DOHH2 (cell line): ENCODE data around the gene NMUR1.

Source experiments
- H3F3A ChIP-seq: fragments of 200-600 bp; sonication (generic), shearing (Covaris generic); 2 replicates; pipeline ENCODE4 v1.6.0; 2016; ENCODE audit warnings: antibody characterized with exemption, mild to moderate bottlenecking; ENCODE audit not compliant: control insufficient read depth, insufficient read depth
- H3K27ac ChIP-seq: fragments of 200-600 bp; sonication (generic); 2 replicates; pipeline ENCODE4 v1.5.1; 2014; ENCODE audit warnings: low read depth, mild to moderate bottlenecking, low read length, moderate library complexity
- H3K27me3 ChIP-seq: fragments of 200-600 bp; sonication (generic); 2 replicates; pipeline ENCODE4 v1.6.1; 2014; ENCODE audit warnings: mild to moderate bottlenecking, low read length, mixed read lengths; ENCODE audit not compliant: control insufficient read depth
- H3K36me3 ChIP-seq: fragments of 200-600 bp; sonication (generic); 2 replicates; pipeline ENCODE4 v1.6.1; 2014; ENCODE audit warnings: mild to moderate bottlenecking, low read length, moderate library complexity, mixed read lengths; ENCODE audit not compliant: control insufficient read depth
- H3K4me1 ChIP-seq: fragments of 200-600 bp; sonication (generic); 2 replicates; pipeline ENCODE4 v1.6.1; 2014; ENCODE audit warnings: mild to moderate bottlenecking, low read length, mixed read lengths; ENCODE audit not compliant: control insufficient read depth
- H3K4me2 ChIP-seq: fragments of 200-600 bp; sonication (generic); 2 replicates; pipeline ENCODE4 v1.6.0; 2014; ENCODE audit warnings: mild to moderate bottlenecking, low read length, moderate library complexity
- H3K4me3 ChIP-seq: fragments of 200-600 bp; sonication (generic); 2 replicates; pipeline ENCODE4 v1.5.1; 2014; ENCODE audit warnings: mild to moderate bottlenecking, low read length, mixed read lengths
- H3K79me2 ChIP-seq: fragments of 200-600 bp; sonication (generic); 2 replicates; pipeline ENCODE4 v1.6.1; 2014; ENCODE audit warnings: mild to moderate bottlenecking, low read length, mixed read lengths; ENCODE audit not compliant: control insufficient read depth
- H3K9me2 ChIP-seq: fragments of 200-600 bp; sonication (generic); replicated peaks from 2 replicates; pipeline ENCODE4 v1.6.1; 2014; ENCODE audit warnings: mild to moderate bottlenecking, low read length, mixed read lengths; ENCODE audit not compliant: control insufficient read depth
- H3K9me3 ChIP-seq: fragments of 200-600 bp; sonication (generic); 2 replicates; pipeline ENCODE4 v1.6.1; 2014; ENCODE audit warnings: antibody characterized with exemption, low read length, mixed read lengths; ENCODE audit not compliant: control insufficient read depth, insufficient read depth
- H4K20me1 ChIP-seq: fragments of 200-600 bp; sonication (generic); 2 replicates; pipeline ENCODE4 v1.6.0; 2014; ENCODE audit warnings: low read depth, mild to moderate bottlenecking, antibody characterized with exemption, low read length, moderate library complexity; ENCODE audit not compliant: control insufficient read depth, insufficient read depth
- EZH2phosphoT487 ChIP-seq: fragments of 200-600 bp; sonication (generic); IDR thresholded peaks from 2 replicates; pipeline ENCODE4 v1.6.1; 2017; ENCODE audit warnings: borderline replicate concordance, mild to moderate bottlenecking, antibody characterized with exemption, low read length, moderate library complexity, mixed read lengths
- TF ChIP-seq, protein P1 (sequence below): fragments of 200-600 bp; sonication (generic); IDR thresholded peaks from one replicate; pipeline ENCODE4 v1.5.1; 2014; ENCODE audit warnings: antibody characterized with exemption, mild to moderate bottlenecking, low read depth, low read length; ENCODE audit not compliant: poor library complexity, severe bottlenecking

NMUR1 gene

DNA sequence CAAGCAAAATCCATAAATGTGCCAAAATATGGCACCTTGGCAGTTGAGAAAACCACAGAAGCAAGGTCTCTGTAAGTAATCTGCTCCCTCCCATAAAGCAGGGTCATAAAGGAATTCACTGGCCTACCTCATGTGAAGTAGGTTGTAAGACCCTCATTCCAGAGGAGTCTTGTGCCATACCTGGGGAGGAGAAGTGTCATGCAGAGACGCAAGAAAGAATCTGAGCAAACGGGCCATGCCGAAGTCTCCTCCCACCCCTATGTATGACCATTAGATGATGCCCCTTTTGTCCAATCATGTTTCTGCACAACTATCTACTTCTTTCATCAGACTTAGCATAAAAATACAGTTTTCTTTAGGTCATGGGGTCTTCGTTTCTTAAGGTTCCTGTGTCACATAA is 14.6 kb downstream of the NMUR1 start:
- Histone ChIP-seq H3K9me2 (no peaks in the 10 kb centered on the region), H3K79me2 (peaks cover 13% of the 10 kb centered on the region), H4K20me1 (no peaks in the 10 kb centered on the region), H3K36me3 (peaks cover 10% of the 10 kb centered on the region), H3K4me1 (peaks cover 22% of the 10 kb centered on the region), H3K4me2 (no peak overlapping the region), H3K27ac (no peak overlapping the region), H3K27me3 (peaks cover 7% of the 10 kb centered on the region), H3K4me3 (no peak overlapping the region), H3F3A (peaks cover 23% of the 10 kb centered on the region), H3K9me3 (no peaks in the 10 kb centered on the region)
- TF ChIP-seq EZH2phosphoT487: no peak
- TF ChIP-seq, protein P1, sequence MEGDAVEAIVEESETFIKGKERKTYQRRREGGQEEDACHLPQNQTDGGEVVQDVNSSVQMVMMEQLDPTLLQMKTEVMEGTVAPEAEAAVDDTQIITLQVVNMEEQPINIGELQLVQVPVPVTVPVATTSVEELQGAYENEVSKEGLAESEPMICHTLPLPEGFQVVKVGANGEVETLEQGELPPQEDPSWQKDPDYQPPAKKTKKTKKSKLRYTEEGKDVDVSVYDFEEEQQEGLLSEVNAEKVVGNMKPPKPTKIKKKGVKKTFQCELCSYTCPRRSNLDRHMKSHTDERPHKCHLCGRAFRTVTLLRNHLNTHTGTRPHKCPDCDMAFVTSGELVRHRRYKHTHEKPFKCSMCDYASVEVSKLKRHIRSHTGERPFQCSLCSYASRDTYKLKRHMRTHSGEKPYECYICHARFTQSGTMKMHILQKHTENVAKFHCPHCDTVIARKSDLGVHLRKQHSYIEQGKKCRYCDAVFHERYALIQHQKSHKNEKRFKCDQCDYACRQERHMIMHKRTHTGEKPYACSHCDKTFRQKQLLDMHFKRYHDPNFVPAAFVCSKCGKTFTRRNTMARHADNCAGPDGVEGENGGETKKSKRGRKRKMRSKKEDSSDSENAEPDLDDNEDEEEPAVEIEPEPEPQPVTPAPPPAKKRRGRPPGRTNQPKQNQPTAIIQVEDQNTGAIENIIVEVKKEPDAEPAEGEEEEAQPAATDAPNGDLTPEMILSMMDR: no peak

DNA sequence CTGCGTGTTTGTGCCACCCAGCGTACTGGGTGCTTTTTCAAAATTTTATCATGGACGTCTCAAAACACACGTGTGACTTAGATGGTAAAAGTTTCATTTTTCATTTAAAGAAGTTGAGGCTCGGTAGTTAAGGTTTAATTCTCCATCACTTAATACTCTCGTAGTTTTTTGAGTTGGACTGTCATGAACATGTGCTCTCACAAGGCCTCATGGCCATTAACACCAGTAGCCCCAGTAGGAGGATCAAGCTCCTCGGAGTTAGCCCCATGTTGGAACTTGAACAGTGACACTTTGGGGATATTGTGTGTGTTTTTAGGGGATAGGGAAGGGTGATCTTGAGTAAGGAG is 15.3 kb downstream of the NMUR1 start:
- Histone ChIP-seq H3K9me3 (no peaks in the 10 kb centered on the region), H3K4me1 (peaks cover 22% of the 10 kb centered on the region), H3F3A (peaks cover 23% of the 10 kb centered on the region), H3K27ac (peak overlapping the region; percentile 48), H3K27me3 (peaks cover under 1% of the 10 kb centered on the region; the same call in 1 of the 2 replicates), H3K9me2 (no peaks in the 10 kb centered on the region), H3K36me3 (peaks cover 10% of the 10 kb centered on the region), H4K20me1 (no peaks in the 10 kb centered on the region), H3K4me3 (peak overlapping the region; percentile 78), H3K4me2 (peak overlapping the region; percentile 93), H3K79me2 (peaks cover 13% of the 10 kb centered on the region)
- no peak for TF ChIP-seq EZH2phosphoT487
- TF ChIP-seq, protein P1: no peak

DNA sequence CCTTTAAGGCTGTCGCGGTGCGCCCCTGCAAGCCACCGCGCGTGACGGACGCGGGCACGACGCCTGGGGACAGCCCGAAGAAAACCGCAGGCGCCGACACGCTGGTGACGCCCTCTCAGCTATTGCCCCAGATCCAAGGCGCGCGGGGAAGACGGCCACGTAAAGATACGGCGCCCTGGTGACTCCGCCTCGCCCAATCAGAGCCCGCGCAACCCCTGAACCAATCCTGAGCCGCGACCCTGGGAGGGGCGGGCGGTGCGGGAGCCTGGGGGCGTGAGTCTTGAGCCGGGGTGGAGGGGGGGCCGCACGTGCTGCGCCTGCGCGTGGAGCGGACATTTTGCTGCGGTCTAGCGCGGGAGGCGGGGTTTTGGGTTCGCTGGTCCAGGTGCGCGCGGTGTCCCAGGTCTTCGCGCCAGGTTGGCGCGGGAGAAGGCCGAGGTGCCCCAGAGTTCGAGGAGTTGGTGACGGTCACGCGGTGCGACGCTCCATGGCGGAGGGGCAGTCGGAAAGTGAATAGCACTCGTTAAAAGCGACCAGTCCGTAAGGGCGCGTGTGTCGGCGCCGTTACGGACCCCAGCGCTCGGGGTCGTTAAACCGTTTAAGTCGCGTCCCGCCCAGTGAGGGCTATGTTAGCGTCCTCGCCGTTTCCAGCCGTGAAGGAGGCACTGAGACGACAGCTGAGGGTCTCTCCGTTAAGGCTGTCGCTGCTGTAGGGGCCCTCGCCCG is 15.9 kb downstream of the NMUR1 start:
- Histone ChIP-seq H3K27ac (peak overlapping the region; percentile 52), H3K9me2 (no peaks in the 10 kb centered on the region), H3K4me2 (peak overlapping the region; percentile 93), H3K4me3 (peak overlapping the region; percentile 78), H3K9me3 (no peaks in the 10 kb centered on the region), H3K79me2 (peaks cover 13% of the 10 kb centered on the region), H3K27me3 (no peaks in the 10 kb centered on the region), H3K4me1 (peaks cover 22% of the 10 kb centered on the region), H3K36me3 (peaks cover 10% of the 10 kb centered on the region), H3F3A (peaks cover 23% of the 10 kb centered on the region), H4K20me1 (no peaks in the 10 kb centered on the region)
- TF ChIP-seq, protein P1: no peak
- no peak for TF ChIP-seq EZH2phosphoT487
